HepG2 (cell line): Measurements from ENCODE around the gene PIEZO1. TPM values are rescaled to one million over a fixed set of nuclear protein-coding genes. Genes with fewer than 3 reads are reported as not detected.
A peak's percentile ranks its signal among the peaks of the same experiment; 100 is the strongest.

Experiments used
- ATAC-seq: fragments of 200-7000 bp; cut with Tn5 transposase; 3 replicates; pipeline ENCODE4 v1.9.1; 2020; ENCODE audit warnings: mild to moderate bottlenecking, moderate library complexity
- BruUV-seq: library from RNA; stranded (reverse); fragments of 400-500 nt; replicated peaks from 2 replicates; lab custom pipeline; 2021; lab: Mats Ljungman, UMichigan
- CTCF ChIA-PET: fragments of 300-600 bp; formaldehyde crosslinking; extraction: SDS; loops from one replicate; lab custom pipeline; 2021; ENCODE audit warnings: low total read pairs, inconsistent platforms, low intra/inter-chr PET ratio; lab: Yijun Ruan, JAX
- POLR2A ChIA-PET: fragments of 350-600 bp; sonication (Branson Sonifier 250); formaldehyde crosslinking; loops from one replicate; lab custom pipeline; 2020; ENCODE audit warnings: antibody characterized with exemption, inconsistent platforms; lab: Yijun Ruan, JAX
- DNase-seq: peaks from one replicate; pipeline ENCODE4 v3.0.0-alpha.2; 2015; ENCODE audit warnings: low spot score
- FAIRE-seq: peaks from 3 replicates; lab custom pipeline; 2011; peaks lifted over from hg19 to GRCh38; lab: Jason Lieb, UNC
- H2AFZ ChIP-seq: one replicate; pipeline ENCODE4 v1.6.1; 2011; ENCODE audit warnings: low read length, inconsistent platforms
- H3K27ac ChIP-seq: fragments of 300-600 bp; 3 replicates; pipeline ENCODE4 v1.8.0; 2011; ENCODE audit warnings: mixed run types, mild to moderate bottlenecking, mixed read lengths, low read length, inconsistent platforms; ENCODE audit not compliant: insufficient read depth; ENCODE audit errors: extremely low read length
- H3K27me3 ChIP-seq, 2 experiments: fragments of 200-600 bp in 1 of 2; 2 replicates in 1 of 2; 3 replicates in 1 of 2; pipeline versions ENCODE4 v1.6.0 to v1.8.0; 2011; ENCODE audit warnings: low read length in 2 of 2, mild to moderate bottlenecking in 2 of 2, moderate library complexity in 2 of 2, inconsistent platforms in 1 of 2; ENCODE audit not compliant: insufficient read depth in 2 of 2, control insufficient read depth in 1 of 2
- H3K36me3 ChIP-seq, 2 experiments: fragments of 200-600 bp in 1 of 2; replicated peaks in 1 of 2; 2 replicates in 1 of 2; 3 replicates in 1 of 2; pipeline versions ENCODE4 v1.5.1 to v1.8.0; 2011; ENCODE audit warnings: low read length in 2 of 2, inconsistent platforms in 1 of 2; ENCODE audit not compliant: insufficient read depth in 2 of 2, control insufficient read depth in 1 of 2
- H3K4me1 ChIP-seq: 2 replicates; pipeline ENCODE4 v1.5.1; 2012; ENCODE audit warnings: low read length, inconsistent platforms; ENCODE audit not compliant: insufficient read depth
- H3K4me2 ChIP-seq: 2 replicates; pipeline ENCODE4 v1.6.0; 2011; ENCODE audit warnings: low read depth, low read length, inconsistent platforms
- H3K4me3 ChIP-seq, 3 experiments: fragments of 200-600 bp in 1 of 3; sonication (generic), shearing (Covaris generic) in 1 of 3; replicated peaks in 1 of 3; 2 replicates each; pipeline ENCODE4 v1.5.1; 2011 to 2016; ENCODE audit warnings: low read length in 3 of 3, inconsistent platforms in 2 of 3, low read depth in 2 of 3, mild to moderate bottlenecking in 2 of 3, control low read depth in 1 of 3, mixed read lengths in 1 of 3; ENCODE audit not compliant: insufficient read depth in 1 of 3
- H3K79me2 ChIP-seq: one replicate; pipeline ENCODE4 v1.6.1; 2011; ENCODE audit warnings: low read length, inconsistent platforms; ENCODE audit not compliant: insufficient read depth
- H3K9ac ChIP-seq: 2 replicates; pipeline ENCODE4 v1.6.0; 2011; ENCODE audit warnings: mild to moderate bottlenecking, low read depth, low read length, inconsistent platforms; ENCODE audit not compliant: insufficient read depth
- H3K9me3 ChIP-seq: 2 replicates; pipeline ENCODE4 v1.5.1; 2012; ENCODE audit warnings: mild to moderate bottlenecking, low read length
- H4K20me1 ChIP-seq: 2 replicates; pipeline ENCODE4 v1.6.0; 2011; ENCODE audit warnings: inconsistent platforms, mild to moderate bottlenecking, low read length, moderate library complexity; ENCODE audit not compliant: insufficient read depth
- HDAC2 ChIP-seq: sonication (generic); formaldehyde crosslinking; IDR thresholded peaks from 2 replicates; pipeline ENCODE4 v1.4.0; 2020; ENCODE audit warnings: missing genetic modification reagents
- HNF4G ChIP-seq, 2 experiments: sonication (generic) in 1 of 2; formaldehyde crosslinking in 1 of 2; IDR thresholded peaks; 2 replicates each; pipeline versions ENCODE4 v1.4.0 to v1.6.1; 2011 to 2020; ENCODE audit warnings: borderline replicate concordance in 2 of 2, low read depth in 2 of 2, mild to moderate bottlenecking in 2 of 2, low read length in 1 of 2, missing genetic modification reagents in 1 of 2, moderate library complexity in 1 of 2
- KDM5B ChIP-seq: sonication (generic); formaldehyde crosslinking; IDR thresholded peaks from 2 replicates; pipeline ENCODE4 v1.4.0; 2020; ENCODE audit warnings: missing genetic modification reagents, mild to moderate bottlenecking, borderline replicate concordance
- NCOR1 ChIP-seq: fragments of 200-600 bp; sonication (generic); IDR thresholded peaks from 2 replicates; pipeline ENCODE4 v1.7.0; 2017; ENCODE audit warnings: antibody characterized with exemption, low read length, borderline replicate concordance
- PHF20 ChIP-seq: sonication (generic); formaldehyde crosslinking; IDR thresholded peaks from 2 replicates; pipeline ENCODE4 v1.5.0; 2020; ENCODE audit warnings: mild to moderate bottlenecking, missing genetic modification reagents
- POLR2AphosphoS2 ChIP-seq: IDR thresholded peaks from 2 replicates; pipeline ENCODE4 v1.6.1; 2011; ENCODE audit warnings: low read depth, low read length, improper control_type of control experiment
- TFE3 ChIP-seq: IDR thresholded peaks from 2 replicates; pipeline ENCODE4 v1.6.1; 2016
- ZNF121 ChIP-seq: sonication (generic); formaldehyde crosslinking; IDR thresholded peaks from 2 replicates; pipeline ENCODE4 v1.5.0; 2020; ENCODE audit warnings: mild to moderate bottlenecking, missing genetic modification reagents
- ZNF660 ChIP-seq: sonication (generic); formaldehyde crosslinking; IDR thresholded peaks from 2 replicates; pipeline ENCODE4 v1.5.1; 2020; ENCODE audit warnings: mild to moderate bottlenecking, low read depth, missing genetic modification reagents, borderline replicate concordance
- ZNF770 ChIP-seq: sonication (generic); formaldehyde crosslinking; IDR thresholded peaks from 2 replicates; pipeline ENCODE4 v1.5.0; 2020; ENCODE audit warnings: mild to moderate bottlenecking, missing genetic modification reagents
- ZNF83 ChIP-seq: sonication (generic); formaldehyde crosslinking; IDR thresholded peaks from 2 replicates; pipeline ENCODE4 v1.4.0; 2020; ENCODE audit warnings: missing genetic modification reagents, mild to moderate bottlenecking, borderline replicate concordance
- WGBS: methylation state at CpG from one replicate; pipeline ENCODE4 v1.1.6; 2017; ENCODE audit warnings: low lambda C conversion rate; 5-methylcytosine and 5-hydroxymethylcytosine counted together
- in situ Hi-C: cut with HindIII; loops from 2 replicates; pipeline ENCODE4 v1.10.0; 2017; ENCODE audit warnings: low pct_unique_long_range_greater_than_20kb; ENCODE audit not compliant: extremely low pct_ligation_motif_present
- intact Hi-C: fragments of 100-400 bp; cut with micrococcal nuclease; formaldehyde crosslinking; loops from one replicate; pipeline ENCODE4 v1.10.0; 2022; ENCODE audit not compliant: unreplicated experiment
- polyA plus RNA-seq, 8 experiments: library from polyadenylated mRNA; depleted of rRNA in 3 of 8; stranded (reverse) in 7 of 8; unstranded in 1 of 8; fragments of >200 nt; fragmentation: Illumina TruSeq in 4 of 8; extraction: Trizol in 4 of 8; gene quantifications; 2 replicates each; pipeline versions ENCODE4 v1.2.1 to v1.2.3, GENCODE V29; 2011 to 2016; ENCODE audit warnings: low read depth in 4 of 8, missing spikeins in 1 of 8, mixed read lengths in 1 of 8; ENCODE audit not compliant: insufficient read depth in 1 of 8
- total RNA-seq, 5 experiments: library from RNA; depleted of rRNA; stranded (reverse); fragments of >200 nt; fragmentation: Illumina TruSeq; extraction: Trizol; gene quantifications; 2 replicates each; pipeline ENCODE4 v1.2.3, GENCODE V29; 2016; ENCODE audit warnings: low read depth in 1 of 5

PIEZO1 gene
- total and polyA plus RNA-seq, 2 of the 13 experiments (the other 11 are each of a cell fraction or from before 2014, with no cell fraction given): 67.9 to 85.0 TPM

GRCh38 chr16:88667461-88667860 is 117.6 kb downstream of the PIEZO1 start (continued):
- TF ChIP-seq POLR2AphosphoS2 (no peak), PHF20 (CRISPR knock-in tag) (no peak), NCOR1 (no peak), KDM5B (CRISPR knock-in tag) (0 out of 2 replicates have a peak, but pooled peaks have one; percentile 29), ZNF660 (CRISPR knock-in tag) (no peak), TFE3 (no peak), HNF4G (IDR thresholded peaks at IDR 0.05; ENCODE audit: borderline replicate concordance, low read depth, low read length) (no peak), HNF4G (CRISPR knock-in tag; IDR thresholded peaks at IDR 0.05; ENCODE audit: borderline replicate concordance, low read depth) (no peak), HDAC2 (no peak)
- TF ChIP-seq, all 625 proteins: peak for 8

GRCh38 chr16:88665570-88665969 is 119.5 kb downstream of the PIEZO1 start:
- CTCF ChIA-PET: no interaction called here
- peaks cover 51% of the 10 kb centered on the region for H3K79me2 ChIP-seq

More at GRCh38 chr16:88665570-88665969, 119.5 kb downstream of the PIEZO1 start:
- peaks cover 27% of the 10 kb centered on the region for H3K4me1 ChIP-seq
- POLR2A ChIA-PET: no interaction called here
- H3K4me2 ChIP-seq: no peak overlapping the region
- no peak overlapping the region for H3K27ac ChIP-seq
- BruUV-seq: no TSS peak
- H3K9ac ChIP-seq: no peak overlapping the region
- ATAC-seq: no peak
- WGBS: 99% methylated on average over 3 of the region's 3 CpGs
- H3K9me3 ChIP-seq: no peaks in the 10 kb centered on the region
- peaks cover 0 to 7% of the 10 kb centered on the region in 2 experiments; a peak in 3 of 5 replicates for H3K36me3 ChIP-seq
- TF ChIP-seq ZNF770 (CRISPR knock-in tag) (peak; percentile 43; the same call in 1 of the 2 replicates), ZNF121 (CRISPR knock-in tag) (peak; percentile 82), ZNF83 (CRISPR knock-in tag) (no peak)
- no peak for DNase-seq
- in situ Hi-C loops: no loop called here
- intact Hi-C loops: no loop called here
- H3K4me3 ChIP-seq: no peak overlapping the region
- peaks cover 16% of the 10 kb centered on the region for H4K20me1 ChIP-seq
- H2AFZ ChIP-seq: no peak overlapping the region
- FAIRE-seq: no peak
- no peaks in the 10 kb centered on the region for H3K27me3 ChIP-seq
